NCI-H226 (cell line): ENCODE measurements around the gene TNIP1.

Experiments used
- DNase-seq: peaks from one replicate; pipeline ENCODE4 v3.0.0-alpha.2; 2015

TNIP1 gene

GRCh38 chr5:150989695-150990094 lies 91.1 kb downstream of the TNIP1 start:
- DNase-seq = no peak

- DNase-seq = no peak
These were observed 93.1 kb downstream of the TNIP1 start for GRCh38 chr5:150987746-150988145.
